ENCODE data around the gene NR2E3.

Gene NR2E3

GRCh38 chr15:71807691-71808091, 2.7 kb upstream of the NR2E3 start:
- TF ChIP-seq CTCF (conservative IDR thresholded peaks at IDR 0.05; ENCODE audit: low read depth, low read length): no peak
- DNase-seq (ENCODE audit: low read depth): peak; percentile 45
- H3K4me3 ChIP-seq (ENCODE audit: low read depth, low read length): no peak overlapping the region

- no peak overlapping the region for H3K4me3 ChIP-seq (ENCODE audit: low read depth, low read length)
- TF ChIP-seq CTCF (conservative IDR thresholded peaks at IDR 0.05; ENCODE audit: low read depth, low read length): no peak
- no peak for DNase-seq (ENCODE audit: low read depth)
These were observed 1.9 kb upstream of the NR2E3 start for GRCh38 chr15:71808311-71809020.

GRCh38 chr15:71809346-71809745, 1.0 kb upstream of the NR2E3 start:
- no peak for TF ChIP-seq CTCF (conservative IDR thresholded peaks at IDR 0.05; ENCODE audit: low read depth, low read length)

GRCh38 chr15:71811036-71811736, 832 bp downstream of the NR2E3 start:
- no peak for DNase-seq (ENCODE audit: low read depth)
- H3K4me3 ChIP-seq (ENCODE audit: low read depth, low read length): no peak overlapping the region
- no peak for TF ChIP-seq CTCF (conservative IDR thresholded peaks at IDR 0.05; ENCODE audit: low read depth, low read length)

More at GRCh38 chr15:71809346-71809745, 1.0 kb upstream of the NR2E3 start:
- DNase-seq (ENCODE audit: low read depth): no peak
- no peak overlapping the region for H3K4me3 ChIP-seq (ENCODE audit: low read depth, low read length)

GRCh38 chr15:71811752-71812735, 1.7 kb downstream of the NR2E3 start:
- H3K4me3 ChIP-seq (ENCODE audit: low read depth, low read length): no peak overlapping the region
- no peak for TF ChIP-seq CTCF (conservative IDR thresholded peaks at IDR 0.05; ENCODE audit: low read depth, low read length)
- DNase-seq (ENCODE audit: low read depth): no peak

- no peak for TF ChIP-seq CTCF (conservative IDR thresholded peaks at IDR 0.05; ENCODE audit: low read depth, low read length)
- DNase-seq (ENCODE audit: low read depth): no peak
- no peak overlapping the region for H3K4me3 ChIP-seq (ENCODE audit: low read depth, low read length)
These were observed 2.8 kb downstream of the NR2E3 start for GRCh38 chr15:71812966-71813722.

Data from choroid plexus epithelial cell (primary cell).